GM12801 (cell line): ENCODE measurements around the gene NCOA3.

Experiments
- TF ChIP-seq, protein P1 (sequence below): IDR thresholded peaks from one replicate; pipeline ENCODE4 v1.5.1; 2011; ENCODE audit warnings: control low read depth; ENCODE audit not compliant: insufficient read length; ENCODE audit errors: extremely low read depth

NCOA3 gene

DNA sequence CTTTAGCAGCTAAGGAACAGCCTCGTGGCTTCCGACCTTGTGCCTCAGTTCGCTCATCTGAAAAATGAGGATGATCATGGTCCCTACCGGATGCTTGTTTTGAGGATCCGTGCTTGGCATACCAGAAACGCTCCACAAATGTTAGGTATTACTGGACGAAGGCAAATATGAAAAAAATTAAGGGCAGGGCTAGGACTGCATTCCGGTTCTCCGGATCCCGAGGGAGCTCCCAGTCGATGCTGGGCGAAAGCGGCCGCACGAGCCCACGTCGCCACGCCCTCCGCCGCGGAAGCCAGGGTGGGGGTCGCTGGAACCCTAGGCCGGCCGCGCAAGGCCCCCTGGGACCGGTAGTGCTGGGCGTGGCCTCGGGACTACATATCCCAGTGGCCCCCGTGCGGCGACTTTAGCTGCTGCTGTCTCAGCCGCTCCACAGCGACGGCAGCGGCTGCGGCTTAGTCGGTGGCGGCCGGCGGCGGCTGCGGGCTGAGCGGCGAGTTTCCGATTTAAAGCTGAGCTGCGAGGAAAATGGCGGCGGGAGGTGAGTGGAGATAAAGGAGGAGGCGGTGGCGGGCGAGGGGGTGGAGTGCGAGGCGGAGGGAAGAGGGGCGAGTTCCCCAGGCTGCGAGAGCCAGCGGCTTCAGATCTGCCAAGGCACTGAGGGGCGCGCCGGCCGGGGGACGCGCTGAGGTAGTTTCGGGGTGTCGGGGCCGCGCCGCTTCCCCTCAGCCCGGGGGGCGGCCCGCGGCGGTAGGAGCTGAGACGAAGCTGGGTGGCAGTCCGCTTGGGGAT lies at the start of gene NCOA3:
Gene NCOA3, plus strand, starts transcription at position 406 of the 789 bp plus-strand sequence. CDS start 120,361 bp downstream, outside the sequence.
- TF ChIP-seq, protein P1, sequence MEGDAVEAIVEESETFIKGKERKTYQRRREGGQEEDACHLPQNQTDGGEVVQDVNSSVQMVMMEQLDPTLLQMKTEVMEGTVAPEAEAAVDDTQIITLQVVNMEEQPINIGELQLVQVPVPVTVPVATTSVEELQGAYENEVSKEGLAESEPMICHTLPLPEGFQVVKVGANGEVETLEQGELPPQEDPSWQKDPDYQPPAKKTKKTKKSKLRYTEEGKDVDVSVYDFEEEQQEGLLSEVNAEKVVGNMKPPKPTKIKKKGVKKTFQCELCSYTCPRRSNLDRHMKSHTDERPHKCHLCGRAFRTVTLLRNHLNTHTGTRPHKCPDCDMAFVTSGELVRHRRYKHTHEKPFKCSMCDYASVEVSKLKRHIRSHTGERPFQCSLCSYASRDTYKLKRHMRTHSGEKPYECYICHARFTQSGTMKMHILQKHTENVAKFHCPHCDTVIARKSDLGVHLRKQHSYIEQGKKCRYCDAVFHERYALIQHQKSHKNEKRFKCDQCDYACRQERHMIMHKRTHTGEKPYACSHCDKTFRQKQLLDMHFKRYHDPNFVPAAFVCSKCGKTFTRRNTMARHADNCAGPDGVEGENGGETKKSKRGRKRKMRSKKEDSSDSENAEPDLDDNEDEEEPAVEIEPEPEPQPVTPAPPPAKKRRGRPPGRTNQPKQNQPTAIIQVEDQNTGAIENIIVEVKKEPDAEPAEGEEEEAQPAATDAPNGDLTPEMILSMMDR, result no peak

DNA sequence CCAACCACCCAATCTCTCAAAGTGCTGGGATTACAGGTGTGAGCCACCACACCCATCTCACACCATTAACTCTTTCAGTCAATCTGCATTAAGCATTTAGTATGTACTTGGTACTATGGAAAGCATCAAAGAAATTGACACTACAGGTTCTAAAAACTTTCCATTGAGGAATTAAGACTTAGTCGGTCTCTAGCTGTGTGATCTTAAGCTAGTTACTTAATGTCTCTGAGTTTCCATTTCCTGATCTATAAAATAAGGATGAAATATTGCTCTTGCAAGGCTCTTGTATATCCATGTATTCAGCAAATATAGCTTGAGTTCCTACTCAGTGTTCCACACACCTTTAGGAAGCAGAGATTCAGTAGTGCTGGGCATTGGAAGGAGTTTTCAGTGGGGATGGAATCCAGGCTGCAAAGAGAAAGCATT lies 48.9 kb upstream of the NCOA3 start:
- TF ChIP-seq, protein P1, result no peak

DNA sequence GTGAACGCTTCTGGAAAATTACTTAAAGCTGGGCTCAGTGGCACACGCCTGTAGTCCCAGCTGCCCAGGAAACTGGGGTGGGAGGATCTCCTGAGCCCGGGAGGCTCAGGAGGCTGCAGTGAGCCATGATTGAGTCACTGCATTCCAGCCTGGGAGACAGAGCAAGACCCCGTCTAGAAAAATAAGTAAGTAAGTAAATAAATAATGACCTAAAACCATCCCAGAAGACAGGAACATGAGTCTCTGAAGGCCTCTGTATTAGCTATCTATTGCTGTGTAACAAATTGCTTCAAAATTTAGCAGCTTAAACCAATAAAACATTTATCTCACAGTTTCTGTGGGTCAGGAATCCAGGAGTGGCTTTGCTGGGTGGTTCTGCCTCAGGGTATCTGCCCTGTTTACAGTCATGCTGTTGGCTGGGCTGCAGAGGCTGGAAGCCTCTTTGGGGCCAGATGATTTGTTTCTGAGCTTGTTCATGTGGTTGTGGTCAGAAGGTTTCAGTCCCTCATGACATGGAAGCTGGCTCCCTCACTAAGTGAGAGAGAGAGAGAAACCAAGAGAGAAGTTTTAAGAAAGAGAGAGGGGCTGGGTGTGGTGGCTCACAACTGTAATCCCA lies 48.4 kb upstream of the NCOA3 start:
- TF ChIP-seq, protein P1, result no peak

DNA sequence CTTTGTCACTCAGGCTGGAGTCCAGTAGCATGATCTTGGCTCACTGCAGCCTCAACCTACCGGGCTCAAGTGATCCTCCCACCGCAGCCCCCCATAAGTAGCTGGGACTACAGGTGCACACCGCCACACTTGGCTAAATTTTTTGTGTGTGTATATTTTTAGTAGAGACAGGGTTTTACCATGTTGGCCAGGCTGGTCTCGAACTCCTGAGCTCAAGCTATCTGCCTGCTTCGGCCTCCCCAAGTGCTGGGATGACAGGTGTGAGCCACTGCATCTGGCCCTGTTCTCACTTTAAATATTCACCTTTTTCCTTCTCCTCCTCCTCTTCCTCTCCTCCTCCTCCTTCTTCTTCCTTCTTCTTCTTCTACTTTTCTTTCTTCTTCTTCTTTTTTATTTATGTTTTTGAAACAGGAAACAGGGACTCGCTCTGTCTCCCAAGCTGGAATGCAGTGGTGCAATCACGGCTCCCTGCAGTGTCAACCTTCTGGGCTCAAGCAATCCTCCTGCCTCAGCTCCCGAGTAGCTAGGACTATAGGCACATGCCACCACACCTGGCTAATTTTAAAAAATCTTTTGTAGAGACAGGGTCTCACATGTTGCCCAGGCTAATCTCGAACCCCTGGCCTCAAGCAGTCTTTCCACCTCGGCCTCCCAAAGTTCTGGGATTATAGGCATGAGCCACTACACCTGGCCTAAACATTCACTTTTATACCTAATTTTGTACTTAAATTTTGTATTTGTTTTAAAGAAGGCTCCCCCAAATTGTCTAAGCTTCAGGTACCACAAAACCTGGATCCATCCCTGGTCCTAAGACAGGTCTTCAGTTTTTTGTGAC lies 47.2 kb upstream of the NCOA3 start:
- TF ChIP-seq, protein P1, result no peak

DNA sequence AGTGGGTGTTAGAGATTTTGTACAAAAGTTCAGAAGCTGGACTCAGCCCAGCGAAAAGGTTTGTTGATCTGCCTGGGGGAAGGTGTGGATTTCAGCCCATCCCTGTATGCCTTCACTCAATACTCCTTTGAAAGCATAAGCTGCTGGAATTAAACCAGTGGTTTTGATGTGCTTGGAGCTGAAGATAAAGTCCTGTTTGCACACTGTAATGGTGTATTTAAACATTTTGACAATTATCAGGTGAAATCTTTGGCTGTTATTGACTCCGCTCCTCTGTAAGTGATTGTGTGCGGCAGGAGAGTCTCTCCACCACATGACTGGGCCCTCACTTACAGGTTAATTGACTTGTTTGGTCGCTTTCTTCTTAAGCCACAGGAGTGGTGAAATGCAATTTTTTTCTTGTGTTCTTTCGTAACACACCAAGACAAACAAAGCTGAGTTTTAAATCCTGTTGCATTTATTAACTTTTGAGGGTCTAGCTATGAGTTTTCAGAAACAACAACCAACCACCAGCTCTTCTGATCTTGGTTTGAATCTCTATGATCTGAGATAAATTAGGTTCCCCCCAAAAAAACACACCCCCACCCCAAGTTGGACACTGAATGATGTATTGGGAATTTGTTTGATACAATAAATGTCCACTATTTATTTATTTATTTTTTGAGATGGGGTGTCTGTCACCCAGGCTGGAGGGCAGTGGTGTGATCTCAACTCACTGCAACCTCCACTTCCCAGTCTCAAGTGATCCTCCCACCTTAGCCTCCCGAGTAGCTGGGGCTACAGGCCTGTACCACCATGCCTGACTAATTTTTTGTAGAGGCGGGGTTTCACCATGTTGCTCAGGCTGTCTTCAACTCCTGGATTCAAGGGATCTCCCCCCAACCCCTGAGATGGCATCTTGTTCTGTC lies 46.3 kb upstream of the NCOA3 start:
- TF ChIP-seq, protein P1, result no peak

DNA sequence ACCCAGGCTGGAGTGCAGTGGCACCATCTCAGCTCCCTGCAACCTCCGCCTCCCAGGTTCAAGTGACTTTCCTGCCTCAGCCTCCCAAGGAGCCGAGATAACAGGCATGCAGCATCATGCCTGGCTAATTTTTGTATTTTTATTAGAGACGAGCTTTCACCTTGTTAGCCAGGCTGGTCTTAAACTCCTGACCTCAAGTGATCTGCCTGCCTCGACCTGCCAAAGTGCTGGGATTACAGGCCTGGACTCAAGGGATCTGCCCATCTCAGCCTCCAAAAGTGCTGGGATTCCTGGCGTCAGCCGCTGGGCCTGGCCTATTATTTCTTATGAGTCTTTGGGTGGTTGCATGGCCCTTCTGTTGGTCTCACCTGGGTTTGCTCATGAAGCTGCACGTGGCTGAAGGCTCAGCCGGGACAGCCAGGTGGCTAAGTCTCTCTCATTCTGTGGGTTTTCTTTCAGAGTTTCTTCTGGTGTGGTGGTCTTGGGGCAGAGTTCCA lies 45.6 kb upstream of the NCOA3 start:
- TF ChIP-seq, protein P1, result no peak
